Neural cell (in vitro differentiated cells): ENCODE results near the gene HOXC5.

Experiments
- CTCF ChIP-seq: fragments of 450-650 bp; IDR thresholded peaks from 2 replicates; pipeline ENCODE4 v1.5.1; 2014; ENCODE audit warnings: antibody characterized with exemption, mild to moderate bottlenecking, moderate library complexity; ENCODE audit not compliant: poor library complexity, severe bottlenecking
- EP300 ChIP-seq: fragments of 450-650 bp; conservative IDR thresholded peaks from 2 replicates; pipeline ENCODE4 v1.6.1; 2014; ENCODE audit warnings: antibody characterized with exemption, mild to moderate bottlenecking, moderate library complexity; ENCODE audit not compliant: poor library complexity, severe bottlenecking
- EZH2 ChIP-seq: fragments of 200-600, 300-800 bp; shearing (Covaris generic), sonication (generic); IDR thresholded peaks from 2 replicates; pipeline ENCODE4 v1.6.1; 2014; ENCODE audit warnings: antibody characterized with exemption, low read length, borderline replicate concordance, mild to moderate bottlenecking; ENCODE audit not compliant: insufficient read depth, poor library complexity, severe bottlenecking
- MXI1 ChIP-seq: fragments of 450-650 bp; conservative IDR thresholded peaks from 2 replicates; pipeline ENCODE4 v1.6.1; 2014; ENCODE audit warnings: antibody characterized with exemption, mild to moderate bottlenecking; ENCODE audit not compliant: poor library complexity, severe bottlenecking
- POLR2AphosphoS5 ChIP-seq: IDR thresholded peaks from 2 replicates; pipeline ENCODE4 v1.6.1; 2012
- RAD21 ChIP-seq: fragments of 450-650 bp; conservative IDR thresholded peaks from 2 replicates; pipeline ENCODE4 v1.6.1; 2014; ENCODE audit warnings: antibody characterized with exemption, mild to moderate bottlenecking, moderate library complexity
- SMC3 ChIP-seq: fragments of 450-650 bp; conservative IDR thresholded peaks from 2 replicates; pipeline ENCODE4 v1.6.1; 2014; ENCODE audit warnings: antibody characterized with exemption, mild to moderate bottlenecking, moderate library complexity; ENCODE audit not compliant: poor library complexity
- TAF1 ChIP-seq: IDR thresholded peaks from 2 replicates; pipeline ENCODE4 v1.6.1; 2012; ENCODE audit warnings: low read depth

- TF ChIP-seq CTCF, result no peak
- no peak for TF ChIP-seq POLR2AphosphoS5
- no peak for TF ChIP-seq EP300
- no peak for TF ChIP-seq EZH2
- TF ChIP-seq TAF1, result no peak
- TF ChIP-seq RAD21, result no peak
- TF ChIP-seq MXI1, result no peak
- no peak for TF ChIP-seq SMC3
Observed at GRCh38 chr12:53998900-53999236, 34.0 kb upstream of the HOXC5 start.
